HG02884 (cell line): ENCODE data around the gene LIX1.
"Not testable (repeated sequence)": the region's sequence is repeated elsewhere in the genome, so short reads cannot be mapped to it uniquely, and the experiment has no call there.

Source experiments
- ATAC-seq: cut with Tn5 transposase; IDR thresholded peaks from one replicate; pipeline ENCODE4 v1.9.1; 2021; ENCODE audit warnings: mild to moderate bottlenecking, moderate library complexity; ENCODE audit not compliant: unreplicated experiment

LIX1 gene

DNA sequence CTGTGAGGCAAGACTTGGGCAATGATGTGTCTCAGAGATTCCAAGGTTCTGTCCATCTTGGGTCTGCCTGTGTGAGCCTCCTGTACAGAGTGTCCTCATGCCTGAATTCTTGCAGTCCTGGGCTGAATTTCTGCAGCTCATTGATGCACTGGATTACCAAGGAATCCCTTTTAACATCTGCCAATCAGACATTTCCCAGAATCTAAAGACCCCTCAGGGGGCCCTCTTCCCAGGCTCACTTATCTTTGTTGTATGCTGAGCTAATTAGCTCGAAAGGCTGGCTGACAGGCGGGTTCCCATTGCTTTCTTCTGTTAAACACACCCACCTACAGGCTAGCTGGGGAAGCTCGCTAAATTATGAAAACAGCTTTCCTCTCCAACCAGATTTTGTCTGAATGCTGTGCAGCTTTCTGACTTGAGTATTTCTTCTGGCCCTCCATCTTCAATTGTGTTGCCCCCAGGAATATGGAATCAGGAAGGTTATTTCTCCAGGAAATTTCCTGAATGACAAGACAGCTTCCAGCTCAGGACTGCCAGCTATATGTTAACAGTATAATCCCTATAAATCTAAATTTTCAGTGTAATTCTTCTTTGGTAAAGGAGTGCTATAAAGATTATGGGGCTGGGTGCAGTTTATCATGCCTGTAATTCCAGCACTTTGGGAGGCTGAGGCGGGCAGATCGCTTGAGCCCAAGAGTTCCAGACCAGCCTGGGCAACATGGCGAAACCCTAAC is at the start of gene LIX1:
TSS of gene LIX1 (minus strand) at position 91 of the 734 bp plus-strand sequence. CDS start at position 56, 35 bp downstream.
- ATAC-seq: peak; percentile 91

DNA sequence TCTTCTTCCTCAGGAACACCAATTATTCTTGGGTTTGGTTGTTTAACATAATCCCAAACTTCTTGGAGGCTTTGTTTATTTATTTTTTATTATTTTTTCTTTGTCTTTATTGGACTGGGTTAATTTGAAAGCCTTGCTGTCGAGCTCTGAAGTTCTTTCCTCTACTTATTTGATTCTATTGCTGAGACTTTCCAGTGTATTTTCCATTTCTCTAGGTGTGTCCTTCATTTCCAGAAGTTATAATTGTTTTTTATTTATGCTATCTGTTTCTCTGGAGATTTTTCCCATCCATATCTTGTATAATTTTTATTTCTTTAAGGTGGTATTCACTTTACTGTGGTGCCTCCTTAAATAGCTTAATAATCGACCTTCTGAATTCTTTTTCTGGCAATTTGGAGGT is 49.5 kb upstream of the LIX1 start:
- no peak for ATAC-seq

DNA sequence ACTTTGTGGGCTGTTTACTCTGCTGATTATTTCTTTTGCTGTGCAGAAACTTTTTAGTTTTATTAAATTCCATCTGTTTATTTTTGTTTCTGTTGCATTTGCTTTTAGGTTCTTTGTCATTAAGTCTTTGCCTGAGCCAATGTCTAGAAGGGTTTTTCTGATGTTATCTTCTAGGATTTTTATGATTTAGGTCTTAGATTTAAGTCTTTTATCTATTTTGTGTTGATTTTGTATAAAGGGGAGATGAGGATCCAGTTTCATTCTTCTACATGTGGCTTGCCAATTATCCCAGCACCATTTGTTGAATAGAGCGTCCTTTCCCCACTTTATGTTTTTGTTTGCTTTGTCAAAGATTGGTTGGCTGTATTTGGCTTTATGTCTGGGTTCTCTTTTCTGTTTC is 47.1 kb upstream of the LIX1 start:
- ATAC-seq: not testable (repeated sequence)

DNA sequence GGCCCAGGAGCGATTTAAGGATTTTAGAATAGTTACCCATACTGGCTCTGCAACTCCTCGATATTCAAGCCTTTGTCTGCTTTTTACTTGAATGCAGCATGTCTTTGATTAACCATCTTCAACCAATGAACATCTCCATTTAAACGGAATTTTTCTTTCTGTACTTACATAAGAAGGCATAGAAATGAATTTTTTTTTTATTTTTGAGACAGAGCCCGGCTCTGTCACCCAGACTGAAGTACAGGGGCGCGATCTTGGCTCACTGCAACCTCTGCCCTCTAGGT is 41.5 kb upstream of the LIX1 start:
- no peak for ATAC-seq

DNA sequence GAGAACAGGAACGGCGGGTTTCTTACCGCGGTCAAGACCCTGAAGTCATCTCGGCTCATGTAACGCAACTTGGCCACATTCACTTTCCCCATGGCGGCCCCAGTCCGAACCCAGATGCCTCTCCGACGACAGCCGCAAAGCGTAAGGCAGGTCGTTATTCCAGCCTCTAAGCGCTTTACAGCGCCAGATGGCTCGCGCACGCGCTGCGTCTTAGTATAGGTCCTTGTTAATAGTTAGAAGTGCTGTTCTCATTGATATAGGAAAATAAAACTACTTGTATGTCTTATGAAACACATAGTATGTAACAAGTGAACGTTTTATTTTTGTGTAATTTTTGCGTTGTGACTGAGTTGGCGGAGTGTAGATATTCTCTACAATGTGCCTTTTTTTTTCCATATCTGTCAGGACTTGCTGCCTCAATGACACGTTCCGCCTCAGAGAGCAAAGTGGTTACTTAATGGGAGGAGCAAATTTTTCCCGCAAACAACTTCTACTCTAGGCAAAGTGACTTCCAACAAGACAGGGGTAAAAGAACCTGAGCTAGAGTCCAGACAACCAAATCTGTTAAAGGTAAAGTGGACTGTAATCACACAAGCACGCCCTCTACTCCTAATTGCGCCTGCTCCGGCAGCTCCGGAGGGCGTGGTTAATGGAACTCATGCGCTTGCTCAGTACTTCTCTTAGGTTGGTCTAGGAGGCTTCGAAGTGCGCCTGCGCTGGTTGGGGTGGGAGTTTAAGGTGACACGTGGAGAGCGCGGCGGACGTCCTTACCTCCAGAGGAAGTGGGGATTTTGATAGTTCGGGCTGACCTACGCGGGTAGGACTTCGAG is 40.9 kb upstream of the LIX1 start, which contains the start of gene RIOK2:
TSS of gene RIOK2 (minus strand) at position 148 of the 830 bp plus-strand sequence. CDS start at position 92, 56 bp downstream.
- peak; percentile 86 for ATAC-seq

DNA sequence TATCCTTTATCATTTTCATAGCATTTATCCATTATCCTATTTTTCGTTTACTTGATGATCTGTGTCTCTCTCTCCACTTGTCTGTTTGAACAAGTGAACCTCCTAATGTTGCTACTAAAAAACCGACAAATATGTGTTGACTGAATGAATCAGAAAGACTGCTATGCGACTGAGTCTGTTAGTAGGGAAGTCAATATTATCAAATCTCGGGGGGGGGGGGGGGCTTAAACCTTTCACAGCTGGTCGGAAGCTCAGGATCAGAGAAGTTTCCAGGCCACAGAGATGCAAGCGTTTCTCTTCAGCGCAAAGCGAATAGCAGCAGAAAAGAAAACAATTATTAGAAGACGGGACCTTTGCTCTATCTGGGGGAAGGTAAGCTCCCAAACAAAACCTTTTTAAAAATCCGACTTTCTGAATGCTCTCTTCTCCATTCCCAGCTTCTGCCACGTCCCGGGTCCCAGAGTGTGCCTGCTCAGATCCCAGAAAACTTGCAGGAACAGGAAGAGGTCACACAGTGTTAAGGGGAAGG is 40.2 kb upstream of the LIX1 start:
- no peak for ATAC-seq

DNA sequence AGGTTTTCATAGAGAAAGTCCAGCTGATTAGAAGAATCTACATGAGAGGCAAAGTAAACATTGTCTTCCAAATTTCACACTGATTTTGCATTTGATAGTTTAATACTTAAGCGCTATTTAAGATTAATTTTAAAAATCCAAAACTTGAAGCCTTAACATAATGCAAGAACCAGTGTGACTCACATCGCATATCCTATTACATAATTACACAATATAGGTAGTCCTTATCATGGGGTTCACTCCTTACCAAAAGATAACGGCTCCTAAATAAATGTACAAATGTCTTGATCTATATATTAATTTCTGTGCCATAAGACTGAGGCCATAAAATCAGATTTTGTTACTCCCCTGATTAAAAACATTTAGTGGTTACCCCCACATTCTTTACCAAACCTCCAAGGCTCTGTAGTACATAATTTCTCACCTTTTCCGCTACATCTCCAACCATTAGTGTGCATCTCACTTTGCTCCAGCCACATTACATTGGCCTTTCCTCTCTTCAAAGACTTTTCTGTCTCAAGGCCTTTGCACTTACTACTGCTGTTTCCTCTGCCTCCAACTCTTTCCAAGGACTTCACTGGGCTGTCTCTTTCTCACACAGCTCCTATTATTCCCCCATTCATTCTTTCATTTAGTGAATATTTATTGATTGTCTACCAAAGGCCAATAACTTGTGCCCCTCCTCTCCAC is 39.6 kb upstream of the LIX1 start:
- ATAC-seq: no peak

- not testable (repeated sequence) for ATAC-seq
Measured at GRCh38 chr5:97179457-97179856, 37.0 kb upstream of the LIX1 start.

- no peak for ATAC-seq
Measured at GRCh38 chr5:97172227-97172626, 29.8 kb upstream of the LIX1 start.

DNA sequence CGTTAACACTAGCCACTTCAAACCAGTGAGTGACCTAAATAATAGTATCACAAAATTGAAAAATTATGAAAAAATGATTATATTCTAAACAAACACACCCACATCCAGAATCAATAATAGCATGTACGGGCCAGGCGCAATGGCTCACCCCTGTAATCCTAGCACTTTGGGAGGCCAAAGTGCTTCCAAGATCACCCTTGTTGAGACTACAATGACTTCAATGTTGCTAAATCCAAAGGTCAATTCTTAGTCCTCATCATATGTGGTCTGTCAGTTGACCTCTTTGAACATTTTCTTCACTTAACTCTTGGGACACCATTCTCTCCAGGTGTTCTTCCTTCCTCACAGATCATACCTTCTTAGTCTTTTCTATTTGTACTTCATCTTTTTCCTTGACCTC is 29.3 kb upstream of the LIX1 start:
- no peak for ATAC-seq

DNA sequence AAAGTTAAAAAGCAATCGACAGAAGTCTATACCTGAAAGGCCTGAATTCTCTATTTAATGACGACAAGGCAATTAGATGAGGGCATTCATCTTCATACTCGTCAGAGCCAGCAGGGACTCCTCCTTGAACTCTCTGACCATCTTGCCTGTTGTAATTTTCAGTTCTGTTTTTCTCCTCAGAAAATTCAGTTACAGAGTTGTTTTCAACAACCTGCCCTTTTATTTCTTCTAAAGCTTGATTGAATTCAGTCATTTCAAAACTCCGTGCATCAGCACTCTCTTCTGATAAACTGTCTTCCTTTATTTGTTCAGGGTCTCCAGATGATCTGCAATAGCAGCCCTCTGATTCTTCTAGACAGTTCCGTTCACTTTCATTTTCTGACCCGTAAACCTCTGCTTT is 25.0 kb upstream of the LIX1 start:
- peak; percentile 77 for ATAC-seq

- no peak for ATAC-seq
Measured at GRCh38 chr5:97165726-97166125, 23.3 kb upstream of the LIX1 start.

DNA sequence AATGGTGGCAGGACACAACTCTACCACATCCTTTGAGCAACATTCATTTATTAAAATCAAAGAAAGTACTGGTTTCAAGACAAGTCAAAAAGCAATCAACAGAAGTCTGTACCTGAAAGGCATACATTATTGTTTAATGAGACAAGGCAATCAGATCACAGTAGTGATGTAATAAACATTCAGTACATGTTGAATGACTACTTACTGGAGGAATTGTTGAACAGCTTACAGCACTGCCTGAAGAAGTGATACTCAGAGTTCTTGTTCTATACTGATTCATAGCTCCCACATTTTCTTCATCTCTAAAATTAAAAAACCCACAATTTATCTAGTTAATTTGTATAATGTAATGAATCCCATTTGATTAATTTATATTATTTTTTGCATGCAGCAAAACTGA is 22.4 kb upstream of the LIX1 start:
- ATAC-seq: no peak

GRCh38 chr5:97163790-97164285 is 21.4 kb upstream of the LIX1 start:
- no peak for ATAC-seq

- ATAC-seq: no peak
Measured at GRCh38 chr5:97163360-97163764, 21.0 kb upstream of the LIX1 start.

- ATAC-seq: no peak
Measured at GRCh38 chr5:97162045-97162444, 19.6 kb upstream of the LIX1 start.

DNA sequence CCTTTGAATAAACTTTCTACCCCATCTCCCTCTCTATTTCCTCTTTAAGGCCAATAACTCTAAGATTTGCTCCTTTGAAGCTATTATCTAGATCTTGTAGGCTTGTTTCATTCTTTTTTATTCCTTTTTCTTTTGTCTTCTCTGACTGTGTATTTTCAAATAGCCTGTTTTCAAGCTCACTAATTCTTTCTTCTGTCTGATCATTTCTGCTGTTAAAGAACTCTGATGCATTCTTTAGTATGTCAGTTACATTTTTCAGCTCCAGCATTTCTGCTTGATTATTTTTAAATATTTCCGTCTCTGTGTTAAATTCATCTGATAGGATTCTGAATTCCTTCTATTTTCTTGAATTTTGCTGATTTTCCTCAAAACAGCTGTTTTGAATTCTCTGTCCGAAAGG is 15.3 kb upstream of the LIX1 start:
- ATAC-seq: no peak

DNA sequence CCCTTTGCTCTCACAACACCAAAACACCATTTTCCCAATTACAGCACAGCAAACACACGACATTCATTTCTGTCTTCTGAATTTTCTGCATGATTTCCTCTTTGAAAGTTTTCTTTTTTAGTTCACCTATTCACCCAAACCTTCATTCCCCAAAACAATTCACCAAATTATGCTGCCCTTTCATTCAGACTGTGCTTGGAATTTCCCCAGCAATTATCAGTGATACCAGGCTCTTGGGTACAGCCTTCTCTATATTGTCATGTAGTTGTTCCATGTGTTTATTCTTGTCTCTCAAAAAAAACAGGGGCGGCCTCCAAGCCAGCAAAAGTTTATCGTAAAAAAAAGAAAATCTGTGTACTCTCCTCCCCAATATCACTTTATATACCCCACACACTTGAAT is 9.0 kb upstream of the LIX1 start:
- no peak for ATAC-seq

DNA sequence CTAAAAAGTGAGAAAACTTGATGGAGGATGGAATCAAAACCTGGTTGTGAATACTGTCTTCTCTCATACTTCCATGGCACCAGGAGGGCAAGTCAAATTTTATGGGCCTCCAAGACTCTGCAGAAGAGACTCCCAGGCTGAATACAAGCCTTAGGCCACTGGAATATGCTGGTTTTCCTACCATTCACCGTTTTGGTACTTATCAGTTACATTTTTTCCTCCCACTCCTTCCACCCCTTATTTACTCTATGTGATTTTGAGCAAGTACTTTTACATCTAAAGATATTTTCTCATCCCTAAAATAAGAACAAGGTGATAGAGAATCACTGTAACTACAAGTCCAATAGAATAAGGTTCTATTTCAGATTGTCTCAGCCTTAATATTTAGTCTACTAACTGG is 8.0 kb upstream of the LIX1 start:
- ATAC-seq: no peak

- ATAC-seq: no peak
Measured at GRCh38 chr5:97149709-97150108, 7.3 kb upstream of the LIX1 start.

DNA sequence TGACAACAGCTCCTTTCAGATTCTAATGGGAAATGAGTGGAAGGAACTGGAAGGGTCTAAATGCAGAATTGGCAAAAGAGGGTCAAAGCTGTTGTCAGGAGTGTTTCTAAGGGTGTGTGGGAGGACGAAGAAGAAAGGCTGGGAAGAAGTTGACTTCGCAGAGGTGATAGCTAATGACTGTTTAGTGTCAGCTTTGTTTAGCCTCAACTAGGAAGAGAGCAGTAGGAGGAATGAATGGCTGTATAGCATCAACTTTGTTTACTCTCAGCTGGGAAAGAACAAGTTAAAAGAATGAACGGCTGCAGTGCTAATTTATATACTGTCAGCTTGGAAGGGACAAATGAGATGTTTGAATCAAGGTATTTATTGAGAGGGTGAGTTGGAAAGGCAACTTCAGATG is 5.9 kb upstream of the LIX1 start:
- no peak for ATAC-seq
